Neuronal stem cell (in vitro differentiated cells): ENCODE results near the gene ADAMTS15.

Experiments used
- DNase-seq: peaks from one replicate; pipeline ENCODE4 v3.0.0-alpha.2; 2013; ENCODE audit warnings: low spot score
- H2AFZ ChIP-seq: one replicate; pipeline ENCODE4 v1.6.1; 2013; ENCODE audit warnings: mild to moderate bottlenecking, low read length, inconsistent platforms
- H2AK5ac ChIP-seq: 2 replicates; pipeline ENCODE4 v1.6.1; 2013; ENCODE audit warnings: low read depth, mild to moderate bottlenecking, inconsistent platforms, low read length, moderate library complexity, mixed read lengths
- H2BK120ac ChIP-seq: 2 replicates; pipeline ENCODE4 v1.6.1; 2013; ENCODE audit warnings: low read depth, mild to moderate bottlenecking, inconsistent platforms, low read length, moderate library complexity, mixed read lengths
- H2BK12ac ChIP-seq: one replicate; pipeline ENCODE4 v1.6.1; 2013; ENCODE audit warnings: low read length, inconsistent platforms
- H2BK15ac ChIP-seq: 2 replicates; pipeline ENCODE4 v1.6.1; 2013; ENCODE audit warnings: mild to moderate bottlenecking, low read length, inconsistent platforms, mixed read lengths
- H2BK5ac ChIP-seq: one replicate; pipeline ENCODE4 v1.6.1; 2013; ENCODE audit warnings: inconsistent platforms, mild to moderate bottlenecking, low read length, moderate library complexity
- H3K14ac ChIP-seq: one replicate; pipeline ENCODE4 v1.6.1; 2013; ENCODE audit warnings: low read length, inconsistent platforms
- H3K18ac ChIP-seq: 2 replicates; pipeline ENCODE4 v1.6.1; 2013; ENCODE audit warnings: low read length, inconsistent platforms
- H3K23ac ChIP-seq: 2 replicates; pipeline ENCODE4 v1.6.1; 2013; ENCODE audit warnings: low read depth, mild to moderate bottlenecking, mixed read lengths, low read length, inconsistent platforms; ENCODE audit not compliant: poor library complexity
- H3K27ac ChIP-seq: replicated peaks from 3 replicates; pipeline ENCODE4 v1.5.1; 2013; ENCODE audit warnings: low read length, inconsistent platforms
- H3K27me3 ChIP-seq, 3 experiments: 2 replicates each; pipeline ENCODE4 v1.6.1; 2013; ENCODE audit warnings: low read length in 3 of 3, mild to moderate bottlenecking in 2 of 3, inconsistent platforms in 1 of 3, low read depth in 1 of 3, mixed read lengths in 1 of 3, moderate library complexity in 1 of 3; ENCODE audit not compliant: control insufficient read depth in 3 of 3, insufficient read depth in 3 of 3
- H3K36me3 ChIP-seq, 2 donors: replicated peaks in 1 of 2; 2 replicates each; pipeline ENCODE4 v1.6.1; 2013; ENCODE audit warnings: low read length in 2 of 2; ENCODE audit not compliant: control insufficient read depth in 2 of 2, insufficient read depth in 2 of 2
- H3K4ac ChIP-seq: 2 replicates; pipeline ENCODE4 v1.6.1; 2013; ENCODE audit warnings: inconsistent platforms, mild to moderate bottlenecking, low read length, moderate library complexity
- H3K4me1 ChIP-seq, 2 donors: 1 replicate in 1 of 2; 2 replicates in 1 of 2; pipeline ENCODE4 v1.6.1; 2013; ENCODE audit warnings: low read length in 2 of 2, low read depth in 1 of 2; ENCODE audit not compliant: control insufficient read depth in 2 of 2, insufficient read depth in 1 of 2
- H3K4me2 ChIP-seq: one replicate; pipeline ENCODE4 v1.6.1; 2013; ENCODE audit warnings: mild to moderate bottlenecking, low read length, inconsistent platforms; ENCODE audit not compliant: insufficient read depth, poor library complexity, severe bottlenecking
- H3K4me3 ChIP-seq, 2 donors: 2 replicates each; pipeline ENCODE4 v1.5.1; 2013; ENCODE audit warnings: low read length in 2 of 2, mild to moderate bottlenecking in 2 of 2, inconsistent platforms in 1 of 2, moderate library complexity in 1 of 2
- H3K79me1 ChIP-seq: one replicate; pipeline ENCODE4 v1.6.1; 2013; ENCODE audit warnings: low read depth, mild to moderate bottlenecking, inconsistent platforms, low read length, moderate library complexity
- H3K9ac ChIP-seq: one replicate; pipeline ENCODE4 v1.6.1; 2013; ENCODE audit warnings: mild to moderate bottlenecking, low read depth, low read length, inconsistent platforms; ENCODE audit not compliant: poor library complexity
- H3K9me3 ChIP-seq, 2 donors: replicated peaks in 1 of 2; 2 replicates each; pipeline versions ENCODE3 to v1.6.1; 2013; ENCODE audit warnings: low read length in 2 of 2, mild to moderate bottlenecking in 2 of 2, inconsistent platforms in 1 of 2, low read depth in 1 of 2, mixed read lengths in 1 of 2, moderate library complexity in 1 of 2; ENCODE audit not compliant: control insufficient read depth in 2 of 2, insufficient read depth in 1 of 2
- H4K8ac ChIP-seq: one replicate; pipeline ENCODE4 v1.6.1; 2013; ENCODE audit warnings: low read depth, mild to moderate bottlenecking, inconsistent platforms, low read length, moderate library complexity
- H4K91ac ChIP-seq: one replicate; pipeline ENCODE4 v1.6.1; 2013; ENCODE audit warnings: low read length, low read depth, mild to moderate bottlenecking, inconsistent platforms; ENCODE audit not compliant: poor library complexity
- WGBS, 2 donors: extraction: QIAGEN DNeasy Blood & Tissue Kit; methylation state at CpG; one replicate each; pipeline ENCODE4 v1.1.7; 2013; ENCODE audit warnings: missing lambda C conversion rate in 2 of 2, mixed read lengths in 1 of 2; ENCODE audit not compliant: insufficient read length in 2 of 2, insufficient replicate concordance in 1 of 2; ENCODE audit errors: extremely low coverage in 2 of 2; 5-methylcytosine and 5-hydroxymethylcytosine counted together

The ADAMTS15 gene

GRCh38 chr11:130409594-130410388 lies 38.7 kb upstream of the ADAMTS15 start:
- Histone ChIP-seq H3K14ac (no peak overlapping the region), H2AK5ac (no peak overlapping the region), H3K9ac (no peak overlapping the region), H3K4ac (no peak overlapping the region), H2BK5ac (no peak overlapping the region), H3K23ac (no peak overlapping the region), H3K36me3 (no peaks in the 10 kb centered on the region), H3K4me3 (no peak overlapping the region), H3K18ac (no peak overlapping the region), H4K8ac (no peak overlapping the region), H4K91ac (no peak overlapping the region), H3K4me1 (peaks cover 0 to 4% of the 10 kb centered on the region in 2 donors), H2AFZ (no peak overlapping the region), H2BK120ac (no peak overlapping the region), H3K79me1 (no peaks in the 10 kb centered on the region), H2BK15ac (no peak overlapping the region), H3K9me3 (no peaks in the 10 kb centered on the region), H3K4me2 (no peak overlapping the region), H3K27ac (no peak overlapping the region), H3K27me3 (peaks cover 0 to 51% (median 0%) of the 10 kb centered on the region in 3 experiments), H2BK12ac (no peak overlapping the region)
- DNase-seq = no peak
- no CpG with 5 or more reads among the region's 7 CpGs for WGBS, 2 donors

- H3K27me3 ChIP-seq = peaks cover 0 to 63% (median 0%) of the 10 kb centered on the region in 3 experiments
- H3K14ac ChIP-seq = no peak overlapping the region
- H2BK120ac ChIP-seq = no peak overlapping the region
- no peak overlapping the region for H4K8ac ChIP-seq
- no peak overlapping the region for H3K4me3 ChIP-seq
- H4K91ac ChIP-seq = no peak overlapping the region
- H2AK5ac ChIP-seq = no peak overlapping the region
- no peak for DNase-seq
- H3K27ac ChIP-seq = no peak overlapping the region
- no peaks in the 10 kb centered on the region for H3K36me3 ChIP-seq
- WGBS, 2 donors = no CpG with 5 or more reads among the region's 11 CpGs
- no peak overlapping the region for H3K4ac ChIP-seq
- H2BK5ac ChIP-seq = no peak overlapping the region
- H3K4me2 ChIP-seq = no peak overlapping the region
- no peak overlapping the region for H2BK15ac ChIP-seq
- no peak overlapping the region for H3K9ac ChIP-seq
- no peak overlapping the region for H2AFZ ChIP-seq
- no peaks in the 10 kb centered on the region for H3K9me3 ChIP-seq
- no peak overlapping the region for H3K18ac ChIP-seq
- H3K79me1 ChIP-seq = no peaks in the 10 kb centered on the region
- H2BK12ac ChIP-seq = no peak overlapping the region
- peaks cover 0 to 7% of the 10 kb centered on the region in 2 donors for H3K4me1 ChIP-seq
- no peak overlapping the region for H3K23ac ChIP-seq
Measured at GRCh38 chr11:130411223-130411622, 37.2 kb upstream of the ADAMTS15 start.

- no peak overlapping the region for H2AFZ ChIP-seq
- H3K4me3 ChIP-seq = no peak overlapping the region
- no CpG with 5 or more reads among the region's 16 CpGs for WGBS, 2 donors
Measured at GRCh38 chr11:130413405-130414106, 34.9 kb upstream of the ADAMTS15 start.

More at GRCh38 chr11:130413405-130414106, 34.9 kb upstream of the ADAMTS15 start:
- H2BK15ac ChIP-seq = no peak overlapping the region
- H4K8ac ChIP-seq = no peak overlapping the region
- no peaks in the 10 kb centered on the region for H3K36me3 ChIP-seq
- no peak overlapping the region for H3K4me2 ChIP-seq
- H3K23ac ChIP-seq = no peak overlapping the region
- H3K14ac ChIP-seq = peak overlapping the region; percentile 43
- no peak overlapping the region for H3K27ac ChIP-seq
- DNase-seq = no peak
- no peak overlapping the region for H3K18ac ChIP-seq
- peaks cover 2 to 13% of the 10 kb centered on the region in 2 donors for H3K4me1 ChIP-seq
- H4K91ac ChIP-seq = no peak overlapping the region
- no peak overlapping the region for H2AK5ac ChIP-seq
- peak overlapping the region; percentile 35 for H2BK5ac ChIP-seq
- H3K27me3 ChIP-seq = peaks cover 0 to 56% (median 0%) of the 10 kb centered on the region in 3 experiments
- H2BK120ac ChIP-seq = no peak overlapping the region
- no peak overlapping the region for H2BK12ac ChIP-seq
- no peaks in the 10 kb centered on the region for H3K79me1 ChIP-seq
- no peak overlapping the region for H3K4ac ChIP-seq
- no peaks in the 10 kb centered on the region for H3K9me3 ChIP-seq
- H3K9ac ChIP-seq = peak overlapping the region; percentile 36
